Measurements from ENCODE around the gene MOSPD2. TPM values are rescaled to one million over a fixed set of nuclear protein-coding genes. Genes with fewer than 3 reads are reported as not detected.

The MOSPD2 gene
- total and polyA plus RNA-seq, 3 donors from 2014 or later = 6.0 to 14.9 (median 13.1) TPM

DNA sequence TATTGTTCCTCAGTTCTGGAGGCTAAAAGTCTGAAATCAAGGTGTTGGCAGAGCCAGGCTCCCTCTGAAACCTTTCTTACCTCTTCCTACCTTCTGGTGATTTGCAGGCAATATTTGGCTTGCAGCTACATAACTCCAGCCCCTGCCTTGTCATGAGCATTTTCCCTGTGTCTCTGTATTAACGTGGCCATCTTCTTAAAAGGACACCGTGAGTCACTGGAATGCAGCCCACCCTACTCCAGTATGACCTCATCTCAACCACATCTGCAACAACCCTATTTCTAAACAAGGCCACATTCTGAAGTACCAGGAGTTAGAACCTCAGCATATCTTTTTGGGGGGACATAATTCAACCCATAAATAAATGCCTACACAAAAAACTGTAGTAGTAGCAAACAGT is 41.1 kb upstream of the MOSPD2 start:
- no peaks in the 10 kb centered on the region for H3K36me3 ChIP-seq (ENCODE audit: low read depth, missing control alignments)
- 56 to 68% methylated on average over 2 of the region's 2 CpGs for WGBS, 2 donors
- no peak for DNase-seq
- no peak overlapping the region for H3K4me3 ChIP-seq
- H3K9me3 ChIP-seq = no peaks in the 10 kb centered on the region
- no peaks in the 10 kb centered on the region for H3K27me3 ChIP-seq
- H3K27ac ChIP-seq = no peak overlapping the region
- no peak for TF ChIP-seq POLR2A (IDR thresholded peaks at IDR 0.05)
- TF ChIP-seq, protein P1, sequence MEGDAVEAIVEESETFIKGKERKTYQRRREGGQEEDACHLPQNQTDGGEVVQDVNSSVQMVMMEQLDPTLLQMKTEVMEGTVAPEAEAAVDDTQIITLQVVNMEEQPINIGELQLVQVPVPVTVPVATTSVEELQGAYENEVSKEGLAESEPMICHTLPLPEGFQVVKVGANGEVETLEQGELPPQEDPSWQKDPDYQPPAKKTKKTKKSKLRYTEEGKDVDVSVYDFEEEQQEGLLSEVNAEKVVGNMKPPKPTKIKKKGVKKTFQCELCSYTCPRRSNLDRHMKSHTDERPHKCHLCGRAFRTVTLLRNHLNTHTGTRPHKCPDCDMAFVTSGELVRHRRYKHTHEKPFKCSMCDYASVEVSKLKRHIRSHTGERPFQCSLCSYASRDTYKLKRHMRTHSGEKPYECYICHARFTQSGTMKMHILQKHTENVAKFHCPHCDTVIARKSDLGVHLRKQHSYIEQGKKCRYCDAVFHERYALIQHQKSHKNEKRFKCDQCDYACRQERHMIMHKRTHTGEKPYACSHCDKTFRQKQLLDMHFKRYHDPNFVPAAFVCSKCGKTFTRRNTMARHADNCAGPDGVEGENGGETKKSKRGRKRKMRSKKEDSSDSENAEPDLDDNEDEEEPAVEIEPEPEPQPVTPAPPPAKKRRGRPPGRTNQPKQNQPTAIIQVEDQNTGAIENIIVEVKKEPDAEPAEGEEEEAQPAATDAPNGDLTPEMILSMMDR (IDR thresholded peaks at IDR 0.05) = no peak
- intact Hi-C loops (cut with DNase I; ENCODE audit: low total_unique reads) = no loop called here
- H3K4me1 ChIP-seq = no peaks in the 10 kb centered on the region

DNA sequence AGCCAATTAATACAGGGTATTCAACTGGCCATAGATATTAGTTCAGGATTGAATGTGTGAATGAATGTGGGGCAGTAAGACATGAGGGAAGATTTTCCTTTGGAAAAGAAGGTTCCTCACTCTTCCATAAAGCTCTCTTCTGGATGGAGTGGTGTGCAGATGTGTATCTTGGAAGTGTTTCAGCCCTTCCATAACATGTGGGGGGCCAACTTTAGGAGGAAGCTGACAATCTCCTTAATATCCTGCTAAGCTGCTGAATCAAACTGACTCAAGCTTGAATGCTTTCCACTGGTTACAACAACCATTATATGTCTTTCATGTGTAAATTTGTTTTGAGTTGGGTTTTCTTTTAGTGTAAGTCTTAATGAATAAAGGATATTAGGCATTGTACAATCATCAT is 40.6 kb upstream of the MOSPD2 start:
- Histone ChIP-seq H3K36me3 (ENCODE audit: low read depth, missing control alignments) (no peaks in the 10 kb centered on the region), H3K4me1 (no peaks in the 10 kb centered on the region), H3K27ac (no peak overlapping the region), H3K9me3 (no peaks in the 10 kb centered on the region), H3K4me3 (no peak overlapping the region), H3K27me3 (no peaks in the 10 kb centered on the region)
- intact Hi-C loops (cut with DNase I; ENCODE audit: low total_unique reads) = no loop called here
- no peak for DNase-seq
- TF ChIP-seq, protein P1 (IDR thresholded peaks at IDR 0.05) = no peak
- no peak for TF ChIP-seq POLR2A (IDR thresholded peaks at IDR 0.05)

DNA sequence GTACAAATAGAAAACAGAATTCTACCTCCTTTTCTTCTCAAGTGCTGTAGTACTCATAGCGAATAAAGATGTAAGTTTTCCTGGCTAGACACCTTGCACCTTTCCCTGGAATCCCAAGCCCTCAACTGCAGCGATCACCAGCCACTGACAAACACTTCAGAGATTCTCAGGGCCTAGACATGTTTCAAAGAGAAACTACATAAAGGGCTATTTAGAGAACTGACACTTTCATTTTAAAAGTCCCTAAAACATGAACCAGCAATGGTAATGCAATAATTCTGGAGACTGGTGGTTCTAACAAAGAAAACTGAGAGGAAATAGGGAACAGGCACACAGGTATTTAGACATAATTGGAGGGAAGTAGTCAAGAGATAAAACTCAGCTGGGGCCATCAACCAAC is 36.1 kb upstream of the MOSPD2 start:
- H3K27ac ChIP-seq = no peak overlapping the region
- H3K9me3 ChIP-seq = no peaks in the 10 kb centered on the region
- H3K4me3 ChIP-seq = no peak overlapping the region
- TF ChIP-seq POLR2A (IDR thresholded peaks at IDR 0.05) = no peak
- TF ChIP-seq, protein P1 (IDR thresholded peaks at IDR 0.05) = no peak
- H3K36me3 ChIP-seq (ENCODE audit: low read depth, missing control alignments) = no peaks in the 10 kb centered on the region
- DNase-seq = no peak
- 96 to 100% methylated on average over 2 of the region's 2 CpGs for WGBS, 2 donors
- intact Hi-C loops (cut with DNase I; ENCODE audit: low total_unique reads) = no loop called here
- no peaks in the 10 kb centered on the region for H3K4me1 ChIP-seq
- H3K27me3 ChIP-seq = no peaks in the 10 kb centered on the region

DNA sequence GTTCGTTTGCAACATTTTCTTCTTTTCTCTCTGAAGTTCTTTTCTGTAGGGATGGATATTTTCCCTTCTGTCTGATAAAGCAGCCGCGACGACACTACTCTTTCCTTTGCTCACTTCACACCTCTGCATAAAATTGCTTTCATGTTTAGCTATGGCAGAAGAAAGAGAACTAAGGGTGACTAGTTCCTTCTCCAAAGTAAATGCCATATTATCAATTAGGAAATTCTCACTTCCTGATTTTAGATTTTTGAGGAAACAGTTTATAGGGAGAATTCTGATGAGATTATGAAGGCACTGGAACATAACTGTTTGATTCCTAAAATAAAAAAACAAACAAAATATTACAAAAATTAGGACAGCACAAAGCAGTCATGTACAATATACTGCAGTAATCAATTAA is 29.6 kb upstream of the MOSPD2 start:
- intact Hi-C loops (cut with DNase I; ENCODE audit: low total_unique reads) = no loop called here
- DNase-seq = no peak
- no peaks in the 10 kb centered on the region for H3K36me3 ChIP-seq (ENCODE audit: low read depth, missing control alignments)
- WGBS, 2 donors = 82 to 90% methylated on average over 4 of the region's 4 CpGs
- H3K4me3 ChIP-seq = no peak overlapping the region
- H3K27ac ChIP-seq = no peak overlapping the region
- no peaks in the 10 kb centered on the region for H3K27me3 ChIP-seq
- no peaks in the 10 kb centered on the region for H3K9me3 ChIP-seq
- H3K4me1 ChIP-seq = no peaks in the 10 kb centered on the region
- TF ChIP-seq, protein P1 (IDR thresholded peaks at IDR 0.05) = no peak
- TF ChIP-seq POLR2A (IDR thresholded peaks at IDR 0.05) = no peak

DNA sequence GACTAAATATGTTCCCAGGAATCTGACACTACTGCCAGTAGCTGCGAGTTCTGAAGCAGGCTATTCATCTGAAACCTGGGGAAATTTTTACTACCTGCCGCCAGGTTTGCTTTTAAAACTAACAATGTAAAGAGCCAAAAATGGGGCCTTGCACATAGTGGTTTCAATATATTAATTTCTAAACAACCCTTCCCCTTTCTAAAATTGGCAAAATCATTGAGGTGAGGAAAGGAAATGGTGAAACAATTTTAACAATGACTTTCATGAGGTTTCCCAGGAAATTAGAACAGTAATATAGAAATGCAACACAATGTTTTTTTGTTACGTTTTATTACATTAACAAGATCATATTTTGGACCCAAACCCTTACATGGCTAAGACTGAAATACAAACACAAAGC is 21.7 kb upstream of the MOSPD2 start:
- H3K27ac ChIP-seq = no peak overlapping the region
- intact Hi-C loops (cut with DNase I; ENCODE audit: low total_unique reads) = no loop called here
- no peaks in the 10 kb centered on the region for H3K27me3 ChIP-seq
- H3K9me3 ChIP-seq = no peaks in the 10 kb centered on the region
- DNase-seq = no peak
- no peak overlapping the region for H3K4me3 ChIP-seq
- 90 to 93% methylated on average over 3 of the region's 3 CpGs for WGBS, 2 donors
- no peaks in the 10 kb centered on the region for H3K36me3 ChIP-seq (ENCODE audit: low read depth, missing control alignments)
- TF ChIP-seq, protein P1 (IDR thresholded peaks at IDR 0.05) = no peak
- no peak for TF ChIP-seq POLR2A (IDR thresholded peaks at IDR 0.05)
- H3K4me1 ChIP-seq = no peaks in the 10 kb centered on the region
